Endothelial cell of umbilical vein (primary cell): ENCODE measurements around the gene TXNDC8. TPM values are rescaled to one million over a fixed set of nuclear protein-coding genes. Genes with fewer than 3 reads are reported as not detected.

Source experiments
- BruUV-seq: library from RNA; stranded (reverse); fragments of 400-500 nt; replicated peaks from 2 replicates; lab custom pipeline; 2021; lab: Mats Ljungman, UMichigan
- CTCF ChIA-PET: fragments of 300-600, 350-600 bp; sonication (Branson Sonifier 250); formaldehyde crosslinking; loops from one replicate; lab custom pipeline; 2021; ENCODE audit warnings: antibody characterized with exemption, inconsistent platforms; lab: Charles Lee
- POLR2A ChIA-PET: fragments of 300-600, 350-600 bp; sonication (Branson Sonifier 250); formaldehyde crosslinking; loops from one replicate; lab custom pipeline; 2021; ENCODE audit warnings: antibody characterized with exemption, inconsistent platforms; lab: Charles Lee
- DNase-seq: peaks from one replicate; pipeline ENCODE4 v3.0.0-alpha.2; 2011; ENCODE audit warnings: low read depth, low spot score
- FAIRE-seq: peaks from 2 replicates; lab custom pipeline; 2011; peaks lifted over from hg19 to GRCh38; lab: Jason Lieb, UNC
- H2AFZ ChIP-seq: 2 replicates; pipeline ENCODE4 v1.6.0; 2012; ENCODE audit warnings: low read depth, low read length, control low read depth, inconsistent platforms
- H3K27ac ChIP-seq: 2 replicates; pipeline ENCODE4 v1.5.1; 2011; ENCODE audit warnings: low read depth, mild to moderate bottlenecking, control low read depth, low read length, moderate library complexity; ENCODE audit not compliant: insufficient read depth
- H3K27me3 ChIP-seq, 2 experiments: 2 replicates each; pipeline versions ENCODE4 v1.6.0 to v1.6.1; 2011; ENCODE audit warnings: low read length in 2 of 2, mixed read lengths in 1 of 2; ENCODE audit not compliant: control insufficient read depth in 2 of 2, insufficient read depth in 2 of 2
- H3K36me3 ChIP-seq, 2 experiments: 2 replicates in 1 of 2; 3 replicates in 1 of 2; pipeline ENCODE4 v1.5.1; 2011; ENCODE audit warnings: low read length in 2 of 2, mild to moderate bottlenecking in 1 of 2, moderate library complexity in 1 of 2; ENCODE audit not compliant: control insufficient read depth in 2 of 2, insufficient read depth in 2 of 2; ENCODE audit errors: extremely low read depth in 1 of 2
- H3K4me1 ChIP-seq: 3 replicates; pipeline ENCODE4 v1.5.1; 2011; ENCODE audit warnings: mild to moderate bottlenecking, low read length; ENCODE audit not compliant: control insufficient read depth, insufficient read depth; ENCODE audit errors: extremely low read depth
- H3K4me2 ChIP-seq: 2 replicates; pipeline ENCODE4 v1.6.1; 2011; ENCODE audit warnings: low read length, control low read depth, mixed read lengths; ENCODE audit not compliant: insufficient read depth
- H3K4me3 ChIP-seq, 3 experiments: fragments of 200-600 bp in 1 of 3; sonication (generic), shearing (Covaris generic) in 1 of 3; replicated peaks in 1 of 3; 2 replicates each; pipeline ENCODE4 v1.5.1; 2011 to 2016; ENCODE audit warnings: control low read depth in 3 of 3, low read length in 3 of 3, mild to moderate bottlenecking in 2 of 3, inconsistent platforms in 1 of 3, low read depth in 1 of 3, moderate library complexity in 1 of 3; ENCODE audit not compliant: insufficient read depth in 1 of 3
- H3K79me2 ChIP-seq: 2 replicates; pipeline ENCODE4 v1.6.0; 2012; ENCODE audit warnings: low read length, inconsistent platforms; ENCODE audit not compliant: control insufficient read depth, insufficient read depth
- H3K9ac ChIP-seq: replicated peaks from 2 replicates; pipeline ENCODE3; 2011; ENCODE audit warnings: low read length, control low read depth; ENCODE audit not compliant: insufficient read depth; ENCODE audit errors: extremely low read depth
- H3K9me1 ChIP-seq: replicated peaks from 3 replicates; pipeline ENCODE4 v1.6.0; 2011; ENCODE audit warnings: mild to moderate bottlenecking, low read length; ENCODE audit not compliant: control insufficient read depth, insufficient read depth; ENCODE audit errors: extremely low read depth
- H3K9me3 ChIP-seq: replicated peaks from 2 replicates; pipeline ENCODE4 v1.5.1; 2012; ENCODE audit warnings: low read length, inconsistent platforms; ENCODE audit not compliant: control insufficient read depth, insufficient read depth
- H4K20me1 ChIP-seq: replicated peaks from 2 replicates; pipeline ENCODE3; 2011; ENCODE audit warnings: mild to moderate bottlenecking, low read length; ENCODE audit not compliant: control insufficient read depth, insufficient read depth; ENCODE audit errors: extremely low read depth
- CTCF ChIP-seq, 2 donors: IDR thresholded peaks; 1 replicate in 1 of 2; 2 replicates in 1 of 2; pipeline ENCODE4 v1.5.1; 2011; ENCODE audit warnings: low read length in 2 of 2, mild to moderate bottlenecking in 2 of 2, moderate library complexity in 2 of 2, control low read depth in 1 of 2, inconsistent platforms in 1 of 2, low read depth in 1 of 2; ENCODE audit not compliant: insufficient read depth in 1 of 2; ENCODE audit errors: extremely low read depth in 1 of 2
- EZH2 ChIP-seq: IDR thresholded peaks from 2 replicates; pipeline ENCODE4 v1.6.1; 2012; ENCODE audit warnings: borderline replicate concordance, low read depth, mild to moderate bottlenecking, moderate library complexity, low read length, inconsistent platforms; ENCODE audit not compliant: severe bottlenecking
- FOS ChIP-seq: IDR thresholded peaks from 2 replicates; pipeline ENCODE4 v1.6.1; 2011; ENCODE audit warnings: mild to moderate bottlenecking, low read length, moderate library complexity, borderline replicate concordance; ENCODE audit not compliant: insufficient read depth
- GATA2 ChIP-seq: IDR thresholded peaks from 2 replicates; pipeline ENCODE4 v1.7.0; 2011; ENCODE audit warnings: low read depth, mild to moderate bottlenecking, moderate library complexity, mixed read lengths, low read length; ENCODE audit not compliant: insufficient read length, insufficient read depth
- JUN ChIP-seq: IDR thresholded peaks from 2 replicates; pipeline ENCODE4 v1.6.1; 2011; ENCODE audit warnings: borderline replicate concordance, low read depth; ENCODE audit not compliant: insufficient read length, insufficient read depth
- MAX ChIP-seq: IDR thresholded peaks from 2 replicates; pipeline ENCODE4 v1.6.1; 2011; ENCODE audit not compliant: insufficient read depth, insufficient read length
- MYC ChIP-seq: IDR thresholded peaks from one replicate; pipeline ENCODE4 v1.6.1; 2011; ENCODE audit warnings: mild to moderate bottlenecking, low read depth, low read length
- POLR2A ChIP-seq: IDR thresholded peaks from 2 replicates; pipeline ENCODE4 v1.6.1; 2012; ENCODE audit warnings: low read depth, mild to moderate bottlenecking, control low read depth, low read length
- POLR2AphosphoS5 ChIP-seq: IDR thresholded peaks from 2 replicates; pipeline ENCODE4 v1.6.1; 2012; ENCODE audit warnings: low read depth, mild to moderate bottlenecking, control low read depth, low read length, moderate library complexity; ENCODE audit not compliant: insufficient read depth
- dilution Hi-C: fragments of 300-500 bp; cut with MboI; formaldehyde crosslinking; loops from one replicate; pipeline ENCODE4 v1.15.0; 2019; ENCODE audit warnings: low sequenced_read_pairs; ENCODE audit not compliant: extremely low pct_ligation_motif_present
- intact Hi-C: fragments of 100-400 bp; cut with micrococcal nuclease; formaldehyde crosslinking; loops from one replicate; pipeline ENCODE4 v1.10.0; 2022
- polyA plus RNA-seq, 4 experiments: library from polyadenylated mRNA; depleted of rRNA in 3 of 4; stranded (reverse) in 3 of 4; unstranded in 1 of 4; fragments of >200 nt; gene quantifications; 2 replicates each; pipeline versions ENCODE4 v1.2.1 to v1.2.3, GENCODE V29; 2011 to 2012; ENCODE audit warnings: missing spikeins in 1 of 4
- total RNA-seq: library from RNA; stranded (reverse); gene quantifications from 2 replicates; pipeline ENCODE4 v1.2.3, GENCODE V29; 2021

TXNDC8 gene
- total and polyA plus RNA-seq, 2 donors (not counting 3 experiments of a cell fraction or from before 2014, with no cell fraction given): not detected

- BruUV-seq: no TSS peak
- no peak for FAIRE-seq
Observed at GRCh38 chr9:110258690-110259091, 79.0 kb downstream of the TXNDC8 start.

More at GRCh38 chr9:110258690-110259091, 79.0 kb downstream of the TXNDC8 start:
- H4K20me1 ChIP-seq: no peaks in the 10 kb centered on the region
- H3K9ac ChIP-seq: no peak overlapping the region
- peaks cover 26% of the 10 kb centered on the region for H3K79me2 ChIP-seq
- H3K27ac ChIP-seq: no peak overlapping the region
- POLR2A ChIA-PET: no interaction called here
- H3K9me3 ChIP-seq: no peaks in the 10 kb centered on the region
- H3K9me1 ChIP-seq: no peaks in the 10 kb centered on the region
- dilution Hi-C loops: no loop called here
- no peaks in the 10 kb centered on the region for H3K36me3 ChIP-seq
- H3K27me3 ChIP-seq: no peaks in the 10 kb centered on the region
- CTCF ChIA-PET: interaction anchor here (1.1 to 4.4 kb wide), 4 partner anchors 12 to 684 kb away, joined by 3 to 29 read pairs (median 6); no protein-coding TSS in a partner anchor
- intact Hi-C loops: loop anchor here (5.0 to 10.0 kb wide), 2 partner anchors 194 to 364 kb away; no protein-coding TSS in a partner anchor
- peaks cover 23% of the 10 kb centered on the region for H3K4me1 ChIP-seq
- H2AFZ ChIP-seq: no peak overlapping the region
- no peak overlapping the region for H3K4me2 ChIP-seq
- no peak for DNase-seq
- H3K4me3 ChIP-seq: no peak overlapping the region
- TF ChIP-seq POLR2AphosphoS5 (no peak), CTCF (IDR thresholded peaks at IDR 0.05; ENCODE audit: extremely low read depth in 1 of 2, insufficient read depth in 1 of 2, low read depth in 1 of 2, low read length in 2 of 2) (no peak), POLR2A (no peak), FOS (no peak), EZH2 (no peak), MYC (no peak), MAX (no peak), JUN (no peak), GATA2 (no peak)
